A673 (cell line): Measurements from ENCODE around the gene ZSCAN16.

ENCODE experiments used
- EZH2 ChIP-seq: fragments of 200-600 bp; sonication (generic); IDR thresholded peaks from 2 replicates; pipeline ENCODE4 v1.6.1; 2017; ENCODE audit warnings: borderline replicate concordance, low read depth, mild to moderate bottlenecking, mixed read lengths, antibody characterized with exemption, low read length; ENCODE audit not compliant: poor library complexity, severe bottlenecking
- TF ChIP-seq, protein P1 (sequence below): fragments of 300-800, 200-600 bp; sonication (generic); conservative IDR thresholded peaks from 2 replicates; pipeline ENCODE4 v1.5.1; 2017; ENCODE audit warnings: low read depth, mild to moderate bottlenecking, antibody characterized with exemption, low read length, moderate library complexity, mixed read lengths

DNA sequence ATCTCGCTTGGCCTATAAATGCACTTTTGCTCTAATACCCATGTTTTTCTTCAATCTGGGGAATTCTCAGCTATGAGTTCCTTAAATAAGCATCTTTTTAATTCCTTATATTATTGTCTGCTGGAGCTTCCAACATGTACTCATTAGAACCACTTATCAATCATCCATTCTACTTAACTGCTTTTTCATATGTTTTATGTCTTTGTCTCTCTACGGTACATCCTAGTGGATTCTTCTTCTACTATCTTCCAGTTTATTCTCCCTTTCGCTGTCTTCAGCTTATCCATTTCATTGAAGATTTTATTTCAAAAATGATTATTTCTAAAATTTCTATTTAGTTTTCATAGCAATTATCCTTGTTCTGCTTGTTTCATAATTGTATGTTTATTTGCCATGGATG, 12.4 kb upstream of the ZSCAN16 start:
- TF ChIP-seq, protein P1, sequence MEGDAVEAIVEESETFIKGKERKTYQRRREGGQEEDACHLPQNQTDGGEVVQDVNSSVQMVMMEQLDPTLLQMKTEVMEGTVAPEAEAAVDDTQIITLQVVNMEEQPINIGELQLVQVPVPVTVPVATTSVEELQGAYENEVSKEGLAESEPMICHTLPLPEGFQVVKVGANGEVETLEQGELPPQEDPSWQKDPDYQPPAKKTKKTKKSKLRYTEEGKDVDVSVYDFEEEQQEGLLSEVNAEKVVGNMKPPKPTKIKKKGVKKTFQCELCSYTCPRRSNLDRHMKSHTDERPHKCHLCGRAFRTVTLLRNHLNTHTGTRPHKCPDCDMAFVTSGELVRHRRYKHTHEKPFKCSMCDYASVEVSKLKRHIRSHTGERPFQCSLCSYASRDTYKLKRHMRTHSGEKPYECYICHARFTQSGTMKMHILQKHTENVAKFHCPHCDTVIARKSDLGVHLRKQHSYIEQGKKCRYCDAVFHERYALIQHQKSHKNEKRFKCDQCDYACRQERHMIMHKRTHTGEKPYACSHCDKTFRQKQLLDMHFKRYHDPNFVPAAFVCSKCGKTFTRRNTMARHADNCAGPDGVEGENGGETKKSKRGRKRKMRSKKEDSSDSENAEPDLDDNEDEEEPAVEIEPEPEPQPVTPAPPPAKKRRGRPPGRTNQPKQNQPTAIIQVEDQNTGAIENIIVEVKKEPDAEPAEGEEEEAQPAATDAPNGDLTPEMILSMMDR, result no peak
- TF ChIP-seq EZH2, result no peak
